Thyroid gland (tissue), 4 donors: ENCODE data around the gene HNF1B. TPM values are rescaled to one million over a fixed set of nuclear protein-coding genes. Genes with fewer than 3 reads are reported as not detected.
"Not testable (repeated sequence)": the region's sequence is repeated elsewhere in the genome, so short reads cannot be mapped to it uniquely, and the experiment has no call there.

ENCODE experiments used
- DNase-seq, 2 donors: peaks; one replicate each; pipeline ENCODE4 v3.0.0-alpha.2; 2019
- H3K27ac ChIP-seq, 3 donors: fragments of 200-600 bp; sonication (generic); 1 replicate in 2 of 3; 2 replicates in 1 of 3; pipeline ENCODE4 v1.5.1; 2016 to 2019; ENCODE audit warnings: mild to moderate bottlenecking in 1 of 3, moderate library complexity in 1 of 3
- H3K27me3 ChIP-seq: fragments of 200-600 bp; sonication (generic); one replicate; pipeline ENCODE4 v1.5.1; 2019
- H3K36me3 ChIP-seq, 2 donors: fragments of 200-600 bp; sonication (generic); one replicate each; pipeline ENCODE4 v1.5.1; 2016 to 2019
- H3K4me1 ChIP-seq, 2 donors: fragments of 200-600 bp; sonication (generic); one replicate each; pipeline ENCODE4 v1.5.1; 2017 to 2019
- H3K4me3 ChIP-seq, 3 donors: fragments of 200-600 bp; sonication (generic); replicated peaks in 1 of 3; 1 replicate in 2 of 3; 2 replicates in 1 of 3; pipeline ENCODE4 v1.5.1; 2016; ENCODE audit warnings: mild to moderate bottlenecking in 1 of 3
- H3K9me3 ChIP-seq: fragments of 200-600 bp; sonication (generic); one replicate; pipeline ENCODE4 v1.5.1; 2017
- CTCF ChIP-seq, 6 experiments: fragments of 200-600 bp in 3 of 6; fragments of 450-650 bp in 3 of 6; sonication (generic) in 3 of 6; IDR thresholded peaks; one replicate each; pipeline ENCODE4 v1.5.1; 2016 to 2019; ENCODE audit warnings: antibody characterized with exemption in 6 of 6, mild to moderate bottlenecking in 2 of 6, inconsistent platforms in 1 of 6, moderate library complexity in 1 of 6
- POLR2A ChIP-seq, 2 donors: fragments of 450-650 bp; IDR thresholded peaks; one replicate each; pipeline ENCODE4 v1.6.1; 2017; ENCODE audit warnings: antibody characterized with exemption in 2 of 2, mild to moderate bottlenecking in 2 of 2, moderate library complexity in 1 of 2
- WGBS, 2 donors: methylation state at CpG; one replicate each; pipeline ENCODE4 v1.1.5; 2017; 5-methylcytosine and 5-hydroxymethylcytosine counted together
- intact Hi-C: fragments of 100-400 bp; cut with DNase I; formaldehyde crosslinking; loops from one replicate; pipeline ENCODE4 v1.15.1; 2023
- total RNA-seq, 4 donors: library from RNA; depleted of rRNA; stranded (reverse); fragments of >200 nt; gene quantifications; one replicate each; pipeline ENCODE4 v1.2.3, GENCODE V29; 2016

Gene HNF1B
- total RNA-seq, 4 donors from 2014 or later = not detected

GRCh38 chr17:37789021-37789565 lies 44.2 kb upstream of the HNF1B start:
- H3K4me1 ChIP-seq = no peaks in the 10 kb centered on the region
- no peak overlapping the region for H3K27ac ChIP-seq
- no peaks in the 10 kb centered on the region for H3K9me3 ChIP-seq
- H3K36me3 ChIP-seq = no peaks in the 10 kb centered on the region
- TF ChIP-seq POLR2A (IDR thresholded peaks at IDR 0.05) (no peak), CTCF (IDR thresholded peaks at IDR 0.05) (no peak)
- intact Hi-C loops = no loop called here
- 44 to 46% methylated on average over 5 of the region's 5 CpGs for WGBS, 2 donors
- H3K27me3 ChIP-seq = no peaks in the 10 kb centered on the region
- DNase-seq = no peak
- H3K4me3 ChIP-seq = no peak overlapping the region

GRCh38 chr17:37788526-37788925 lies 43.7 kb upstream of the HNF1B start:
- TF ChIP-seq POLR2A (IDR thresholded peaks at IDR 0.05) = no peak
- no peak for TF ChIP-seq CTCF (IDR thresholded peaks at IDR 0.05)
- Histone ChIP-seq H3K9me3 (no peaks in the 10 kb centered on the region), H3K27ac (no peak overlapping the region), H3K4me3 (no peak overlapping the region), H3K4me1 (no peaks in the 10 kb centered on the region), H3K27me3 (no peaks in the 10 kb centered on the region), H3K36me3 (no peaks in the 10 kb centered on the region)
- 86 to 96% methylated on average over 1 of the region's 1 CpG for WGBS, 2 donors
- DNase-seq = no peak
- intact Hi-C loops = no loop called here

GRCh38 chr17:37787055-37787757 lies 42.3 kb upstream of the HNF1B start:
- Histone ChIP-seq H3K4me3 (no peak overlapping the region), H3K4me1 (no peaks in the 10 kb centered on the region), H3K27me3 (no peaks in the 10 kb centered on the region), H3K36me3 (no peaks in the 10 kb centered on the region), H3K9me3 (no peaks in the 10 kb centered on the region), H3K27ac (no peak overlapping the region)
- DNase-seq = no peak
- intact Hi-C loops = no loop called here
- TF ChIP-seq POLR2A (IDR thresholded peaks at IDR 0.05) (no peak), CTCF (IDR thresholded peaks at IDR 0.05) (no peak)
- WGBS, 2 donors = 57 to 65% methylated on average over 5 to 8 of the region's 8 CpGs

GRCh38 chr17:37786481-37786880 lies 41.6 kb upstream of the HNF1B start:
- Histone ChIP-seq H3K4me1 (no peaks in the 10 kb centered on the region), H3K4me3 (no peak overlapping the region), H3K9me3 (no peaks in the 10 kb centered on the region), H3K36me3 (no peaks in the 10 kb centered on the region), H3K27me3 (no peaks in the 10 kb centered on the region), H3K27ac (no peak overlapping the region)
- WGBS, 2 donors = 85 to 89% methylated on average over 2 of the region's 2 CpGs
- DNase-seq = no peak
- intact Hi-C loops = no loop called here
- no peak for TF ChIP-seq POLR2A (IDR thresholded peaks at IDR 0.05)

GRCh38 chr17:37782460-37782859 lies 37.6 kb upstream of the HNF1B start:
- DNase-seq, H3K4me3 ChIP-seq, intact Hi-C loops, H3K9me3 ChIP-seq, H3K36me3 ChIP-seq, H3K27ac ChIP-seq, H3K4me1 ChIP-seq, H3K27me3 ChIP-seq: not testable (repeated sequence)
- 79% methylated on average over 1 of the region's 1 CpG for WGBS, 2 donors

GRCh38 chr17:37781451-37781850 lies 36.6 kb upstream of the HNF1B start:
- Histone ChIP-seq H3K4me1 (no peaks in the 10 kb centered on the region), H3K27me3 (no peaks in the 10 kb centered on the region), H3K27ac (no peak overlapping the region), H3K4me3 (no peak overlapping the region), H3K36me3 (no peaks in the 10 kb centered on the region), H3K9me3 (no peaks in the 10 kb centered on the region)
- 80 to 81% methylated on average over 2 of the region's 2 CpGs for WGBS, 2 donors
- TF ChIP-seq POLR2A (IDR thresholded peaks at IDR 0.05) (no peak), CTCF (IDR thresholded peaks at IDR 0.05) (no peak)
- no peak for DNase-seq
- intact Hi-C loops = no loop called here
